DMS 273 treated with DMSO at 0.1 percent for 48 hours (cell line): ENCODE results near the gene FAM185A.
"Not testable (repeated sequence)": the region's sequence is repeated elsewhere in the genome, so short reads cannot be mapped to it uniquely, and the experiment has no call there.

Experiments used
- DNase-seq: peaks from one replicate; lab custom pipeline; 2025; lab: John Stamatoyannopoulos, UW

FAM185A gene

GRCh38 chr7:102778663-102779062, 29.9 kb downstream of the FAM185A start:
- DNase-seq = not testable (repeated sequence)

- not testable (repeated sequence) for DNase-seq
Measured at GRCh38 chr7:102780926-102781325, 32.1 kb downstream of the FAM185A start.

GRCh38 chr7:102788770-102789169, 40.0 kb downstream of the FAM185A start:
- DNase-seq = not testable (repeated sequence)

GRCh38 chr7:102790364-102791100, 41.7 kb downstream of the FAM185A start:
- not testable (repeated sequence) for DNase-seq

- DNase-seq = not testable (repeated sequence)
Measured at GRCh38 chr7:102791367-102791766, 42.6 kb downstream of the FAM185A start.

- DNase-seq = not testable (repeated sequence)
Measured at GRCh38 chr7:102791831-102792230, 43.0 kb downstream of the FAM185A start.

- DNase-seq = not testable (repeated sequence)
Measured at GRCh38 chr7:102794567-102794966, 45.8 kb downstream of the FAM185A start.

GRCh38 chr7:102795987-102796595, 47.3 kb downstream of the FAM185A start:
- not testable (repeated sequence) for DNase-seq

GRCh38 chr7:102806613-102807012, 57.8 kb downstream of the FAM185A start:
- DNase-seq = no peak

GRCh38 chr7:102810916-102811315, 62.1 kb downstream of the FAM185A start:
- no peak for DNase-seq

GRCh38 chr7:102811942-102812678, 63.3 kb downstream of the FAM185A start:
- no peak for DNase-seq

- DNase-seq = no peak
Measured at GRCh38 chr7:102813191-102814024, 64.6 kb downstream of the FAM185A start.

GRCh38 chr7:102814025-102814471, 65.2 kb downstream of the FAM185A start:
- DNase-seq = no peak

- no peak for DNase-seq
Measured at GRCh38 chr7:102817616-102818573, 69.1 kb downstream of the FAM185A start.

GRCh38 chr7:102819151-102819550, 70.4 kb downstream of the FAM185A start:
- no peak for DNase-seq

GRCh38 chr7:102821994-102822747, 73.4 kb downstream of the FAM185A start:
- no peak for DNase-seq

GRCh38 chr7:102823390-102824119, 74.8 kb downstream of the FAM185A start:
- no peak for DNase-seq

GRCh38 chr7:102828286-102828685, 79.5 kb downstream of the FAM185A start:
- no peak for DNase-seq

- no peak for DNase-seq
Measured at GRCh38 chr7:102829075-102829474, 80.3 kb downstream of the FAM185A start.
